Stomach (tissue), 9 donors: ENCODE results near the gene GMDS. TPM values are rescaled to one million over a fixed set of nuclear protein-coding genes. Genes with fewer than 3 reads are reported as not detected.

Experiments used
- DNase-seq, 2 donors: peaks; one replicate each; pipeline versions ENCODE4 v3.0.0 to v3.0.0-alpha.2; 2013 to 2019
- H3K27ac ChIP-seq, 5 donors: fragments of 200-600 bp in 4 of 5; sonication (generic) in 4 of 5; one replicate each; pipeline ENCODE4 v1.5.1; 2013 to 2019; ENCODE audit warnings: mild to moderate bottlenecking in 1 of 5, moderate library complexity in 1 of 5
- H3K27me3 ChIP-seq, 3 donors: fragments of 200-600 bp; sonication (generic); one replicate each; pipeline ENCODE4 v1.5.1; 2017 to 2019; ENCODE audit warnings: mixed run types in 1 of 3
- H3K36me3 ChIP-seq, 4 donors: fragments of 200-600 bp; sonication (generic); 1 replicate in 3 of 4; 2 replicates in 1 of 4; pipeline ENCODE4 v1.5.1; 2016 to 2019
- H3K4me1 ChIP-seq, 4 donors: fragments of 200-600 bp; sonication (generic); one replicate each; pipeline ENCODE4 v1.5.1; 2016 to 2019
- H3K4me3 ChIP-seq, 4 donors: fragments of 200-600 bp; sonication (generic) in 3 of 4; one replicate each; pipeline ENCODE4 v1.5.1; 2016 to 2019; ENCODE audit warnings: mild to moderate bottlenecking in 1 of 4
- H3K9me3 ChIP-seq, 4 donors: fragments of 200-600 bp; sonication (generic); one replicate each; pipeline ENCODE4 v1.5.1; 2016 to 2019
- CTCF ChIP-seq, 7 experiments: fragments of 450-650 bp in 4 of 7; fragments of 200-600 bp in 3 of 7; sonication (generic) in 3 of 7; IDR thresholded peaks; one replicate each; pipeline ENCODE4 v1.5.1; 2016 to 2019; ENCODE audit warnings: antibody characterized with exemption in 7 of 7, control low read depth in 2 of 7, mild to moderate bottlenecking in 1 of 7
- EP300 ChIP-seq: sonication (generic); formaldehyde crosslinking; IDR thresholded peaks from one replicate; pipeline ENCODE4 v1.6.1; 2017; ENCODE audit warnings: antibody characterized with exemption
- POLR2A ChIP-seq, 4 donors: fragments of 450-650 bp; IDR thresholded peaks; one replicate each; pipeline ENCODE4 v1.6.1; 2016; ENCODE audit warnings: antibody characterized with exemption in 4 of 4, control low read depth in 2 of 4, mild to moderate bottlenecking in 1 of 4, moderate library complexity in 1 of 4
- POLR2AphosphoS5 ChIP-seq, 3 donors: sonication (generic); formaldehyde crosslinking; IDR thresholded peaks; one replicate each; pipeline ENCODE4 v1.6.1; 2016; ENCODE audit warnings: antibody characterized with exemption in 3 of 3
- WGBS, 5 donors: extraction: QIAGEN DNeasy Blood & Tissue Kit in 3 of 5; methylation state at CpG; one replicate each; pipeline versions ENCODE4 v1.1.5 to v1.1.7; 2013 to 2018; 5-methylcytosine and 5-hydroxymethylcytosine counted together
- intact Hi-C: fragments of 100-400 bp; cut with DNase I; formaldehyde crosslinking; loops from one replicate; pipeline ENCODE4 v1.15.1; 2023; ENCODE audit warnings: low total_unique reads
- polyA plus RNA-seq, 3 donors: library from polyadenylated mRNA; stranded (reverse); fragments of 200-250 nt; gene quantifications; one replicate each; pipeline ENCODE4 v1.2.3, GENCODE V29; 2013
- total RNA-seq, 5 donors: library from RNA; depleted of rRNA; stranded (reverse); fragments of >200 nt; gene quantifications; one replicate each; pipeline versions ENCODE4 v1.1.0 to v1.2.3, GENCODE V29; 2014 to 2016
- donor health status: healthy with polysubstance abuse.
- donor health status: Bipolar disorder and iron deficiency.
- donor health status: healthy.

Gene GMDS
- total and polyA plus RNA-seq, 8 donors: 83.7 to 262 (median 121) TPM

- Histone ChIP-seq H3K27me3 (no peaks in the 10 kb centered on the region), H3K4me1 (no peaks in the 10 kb centered on the region), H3K27ac (no peak overlapping the region), H3K4me3 (no peak overlapping the region), H3K36me3 (peaks cover 0 to 15% (median 0%) of the 10 kb centered on the region in 4 donors), H3K9me3 (no peaks in the 10 kb centered on the region)
- intact Hi-C loops: no loop called here
- TF ChIP-seq POLR2A (IDR thresholded peaks at IDR 0.05): no peak
- no peak for TF ChIP-seq EP300
- no peak for TF ChIP-seq CTCF (IDR thresholded peaks at IDR 0.05)
- TF ChIP-seq POLR2AphosphoS5 (IDR thresholded peaks at IDR 0.05): no peak
- DNase-seq: no peak
- WGBS, 5 donors: 94 to 98% (median 96%) methylated on average over 3 of the region's 3 CpGs
These were observed 283.2 kb downstream of the GMDS start for GRCh38 chr6:1962201-1962600.

GRCh38 chr6:1960486-1961142 lies 284.8 kb downstream of the GMDS start:
- Histone ChIP-seq H3K9me3 (no peaks in the 10 kb centered on the region), H3K27me3 (no peaks in the 10 kb centered on the region), H3K27ac (peak overlapping the region in 4 of 5 donors; percentile 11 to 50 (median 36)), H3K36me3 (peaks cover 0 to 15% (median 0%) of the 10 kb centered on the region in 4 donors), H3K4me1 (no peaks in the 10 kb centered on the region), H3K4me3 (no peak overlapping the region)
- peak; percentile 46 to 80 for DNase-seq
- WGBS, 5 donors: 39 to 67% (median 55%) methylated on average over 13 of the region's 13 CpGs
- peak in 1 of 3 donors; percentile 5 for TF ChIP-seq POLR2AphosphoS5 (IDR thresholded peaks at IDR 0.05)
- TF ChIP-seq CTCF (IDR thresholded peaks at IDR 0.05): no peak
- intact Hi-C loops: no loop called here

- no peak for TF ChIP-seq EP300
- TF ChIP-seq CTCF (IDR thresholded peaks at IDR 0.05): no peak
- no peak for TF ChIP-seq POLR2AphosphoS5 (IDR thresholded peaks at IDR 0.05)
- no peak for TF ChIP-seq POLR2A (IDR thresholded peaks at IDR 0.05)
- Histone ChIP-seq H3K9me3 (no peaks in the 10 kb centered on the region), H3K4me3 (no peak overlapping the region), H3K4me1 (no peaks in the 10 kb centered on the region), H3K36me3 (peaks cover 0 to 9% (median 0%) of the 10 kb centered on the region in 4 donors), H3K27ac (no peak overlapping the region), H3K27me3 (no peaks in the 10 kb centered on the region)
- 71 to 88% (median 81%) methylated on average over 4 of the region's 4 CpGs for WGBS, 5 donors
- DNase-seq: no peak
- intact Hi-C loops: no loop called here
These were observed 287.1 kb downstream of the GMDS start for GRCh38 chr6:1958257-1958656.

- DNase-seq: no peak
- H3K36me3 ChIP-seq: peaks cover 0 to 13% (median 2%) of the 10 kb centered on the region in 4 donors
- no peak for TF ChIP-seq EP300
- TF ChIP-seq POLR2AphosphoS5 (IDR thresholded peaks at IDR 0.05): no peak
- TF ChIP-seq POLR2A (IDR thresholded peaks at IDR 0.05): no peak
- no peak for TF ChIP-seq CTCF (IDR thresholded peaks at IDR 0.05)
- 76 to 95% (median 77%) methylated on average over 4 to 5 of the region's 5 CpGs for WGBS, 5 donors
- H3K27me3 ChIP-seq: no peaks in the 10 kb centered on the region
- H3K4me1 ChIP-seq: no peaks in the 10 kb centered on the region
- H3K4me3 ChIP-seq: no peak overlapping the region
- intact Hi-C loops: no loop called here
- no peaks in the 10 kb centered on the region for H3K9me3 ChIP-seq
- no peak overlapping the region for H3K27ac ChIP-seq
These were observed 287.7 kb downstream of the GMDS start for GRCh38 chr6:1957746-1958145.
